Endothelial cell of umbilical vein (primary cell): ENCODE data around the gene LHFPL4. TPM values are rescaled to one million over a fixed set of nuclear protein-coding genes. Genes with fewer than 3 reads are reported as not detected.

ENCODE experiments used
- BruUV-seq: library from RNA; stranded (reverse); fragments of 400-500 nt; replicated peaks from 2 replicates; lab custom pipeline; 2021; lab: Mats Ljungman, UMichigan
- CTCF ChIA-PET: fragments of 300-600, 350-600 bp; sonication (Branson Sonifier 250); formaldehyde crosslinking; loops from one replicate; lab custom pipeline; 2021; ENCODE audit warnings: antibody characterized with exemption, inconsistent platforms; lab: Charles Lee
- POLR2A ChIA-PET: fragments of 300-600, 350-600 bp; sonication (Branson Sonifier 250); formaldehyde crosslinking; loops from one replicate; lab custom pipeline; 2021; ENCODE audit warnings: antibody characterized with exemption, inconsistent platforms; lab: Charles Lee
- DNase-seq: peaks from one replicate; pipeline ENCODE4 v3.0.0-alpha.2; 2011; ENCODE audit warnings: low read depth, low spot score
- FAIRE-seq: peaks from 2 replicates; lab custom pipeline; 2011; peaks lifted over from hg19 to GRCh38; lab: Jason Lieb, UNC
- H2AFZ ChIP-seq: 2 replicates; pipeline ENCODE4 v1.6.0; 2012; ENCODE audit warnings: low read depth, low read length, control low read depth, inconsistent platforms
- H3K27ac ChIP-seq: 2 replicates; pipeline ENCODE4 v1.5.1; 2011; ENCODE audit warnings: low read depth, mild to moderate bottlenecking, control low read depth, low read length, moderate library complexity; ENCODE audit not compliant: insufficient read depth
- H3K27me3 ChIP-seq, 2 experiments: 2 replicates each; pipeline versions ENCODE4 v1.6.0 to v1.6.1; 2011; ENCODE audit warnings: low read length in 2 of 2, mixed read lengths in 1 of 2; ENCODE audit not compliant: control insufficient read depth in 2 of 2, insufficient read depth in 2 of 2
- H3K36me3 ChIP-seq, 2 experiments: 2 replicates in 1 of 2; 3 replicates in 1 of 2; pipeline ENCODE4 v1.5.1; 2011; ENCODE audit warnings: low read length in 2 of 2, mild to moderate bottlenecking in 1 of 2, moderate library complexity in 1 of 2; ENCODE audit not compliant: control insufficient read depth in 2 of 2, insufficient read depth in 2 of 2; ENCODE audit errors: extremely low read depth in 1 of 2
- H3K4me1 ChIP-seq: 3 replicates; pipeline ENCODE4 v1.5.1; 2011; ENCODE audit warnings: mild to moderate bottlenecking, low read length; ENCODE audit not compliant: control insufficient read depth, insufficient read depth; ENCODE audit errors: extremely low read depth
- H3K4me2 ChIP-seq: 2 replicates; pipeline ENCODE4 v1.6.1; 2011; ENCODE audit warnings: low read length, control low read depth, mixed read lengths; ENCODE audit not compliant: insufficient read depth
- H3K4me3 ChIP-seq, 3 experiments: fragments of 200-600 bp in 1 of 3; sonication (generic), shearing (Covaris generic) in 1 of 3; replicated peaks in 1 of 3; 2 replicates each; pipeline ENCODE4 v1.5.1; 2011 to 2016; ENCODE audit warnings: control low read depth in 3 of 3, low read length in 3 of 3, mild to moderate bottlenecking in 2 of 3, inconsistent platforms in 1 of 3, low read depth in 1 of 3, moderate library complexity in 1 of 3; ENCODE audit not compliant: insufficient read depth in 1 of 3
- H3K79me2 ChIP-seq: 2 replicates; pipeline ENCODE4 v1.6.0; 2012; ENCODE audit warnings: low read length, inconsistent platforms; ENCODE audit not compliant: control insufficient read depth, insufficient read depth
- H3K9ac ChIP-seq: replicated peaks from 2 replicates; pipeline ENCODE3; 2011; ENCODE audit warnings: low read length, control low read depth; ENCODE audit not compliant: insufficient read depth; ENCODE audit errors: extremely low read depth
- H3K9me1 ChIP-seq: replicated peaks from 3 replicates; pipeline ENCODE4 v1.6.0; 2011; ENCODE audit warnings: mild to moderate bottlenecking, low read length; ENCODE audit not compliant: control insufficient read depth, insufficient read depth; ENCODE audit errors: extremely low read depth
- H3K9me3 ChIP-seq: replicated peaks from 2 replicates; pipeline ENCODE4 v1.5.1; 2012; ENCODE audit warnings: low read length, inconsistent platforms; ENCODE audit not compliant: control insufficient read depth, insufficient read depth
- H4K20me1 ChIP-seq: replicated peaks from 2 replicates; pipeline ENCODE3; 2011; ENCODE audit warnings: mild to moderate bottlenecking, low read length; ENCODE audit not compliant: control insufficient read depth, insufficient read depth; ENCODE audit errors: extremely low read depth
- CTCF ChIP-seq, 2 donors: IDR thresholded peaks; 1 replicate in 1 of 2; 2 replicates in 1 of 2; pipeline ENCODE4 v1.5.1; 2011; ENCODE audit warnings: low read length in 2 of 2, mild to moderate bottlenecking in 2 of 2, moderate library complexity in 2 of 2, control low read depth in 1 of 2, inconsistent platforms in 1 of 2, low read depth in 1 of 2; ENCODE audit not compliant: insufficient read depth in 1 of 2; ENCODE audit errors: extremely low read depth in 1 of 2
- EZH2 ChIP-seq: IDR thresholded peaks from 2 replicates; pipeline ENCODE4 v1.6.1; 2012; ENCODE audit warnings: borderline replicate concordance, low read depth, mild to moderate bottlenecking, moderate library complexity, low read length, inconsistent platforms; ENCODE audit not compliant: severe bottlenecking
- FOS ChIP-seq: IDR thresholded peaks from 2 replicates; pipeline ENCODE4 v1.6.1; 2011; ENCODE audit warnings: mild to moderate bottlenecking, low read length, moderate library complexity, borderline replicate concordance; ENCODE audit not compliant: insufficient read depth
- GATA2 ChIP-seq: IDR thresholded peaks from 2 replicates; pipeline ENCODE4 v1.7.0; 2011; ENCODE audit warnings: low read depth, mild to moderate bottlenecking, moderate library complexity, mixed read lengths, low read length; ENCODE audit not compliant: insufficient read length, insufficient read depth
- JUN ChIP-seq: IDR thresholded peaks from 2 replicates; pipeline ENCODE4 v1.6.1; 2011; ENCODE audit warnings: borderline replicate concordance, low read depth; ENCODE audit not compliant: insufficient read length, insufficient read depth
- MAX ChIP-seq: IDR thresholded peaks from 2 replicates; pipeline ENCODE4 v1.6.1; 2011; ENCODE audit not compliant: insufficient read depth, insufficient read length
- MYC ChIP-seq: IDR thresholded peaks from one replicate; pipeline ENCODE4 v1.6.1; 2011; ENCODE audit warnings: mild to moderate bottlenecking, low read depth, low read length
- POLR2A ChIP-seq: IDR thresholded peaks from 2 replicates; pipeline ENCODE4 v1.6.1; 2012; ENCODE audit warnings: low read depth, mild to moderate bottlenecking, control low read depth, low read length
- POLR2AphosphoS5 ChIP-seq: IDR thresholded peaks from 2 replicates; pipeline ENCODE4 v1.6.1; 2012; ENCODE audit warnings: low read depth, mild to moderate bottlenecking, control low read depth, low read length, moderate library complexity; ENCODE audit not compliant: insufficient read depth
- dilution Hi-C: fragments of 300-500 bp; cut with MboI; formaldehyde crosslinking; loops from one replicate; pipeline ENCODE4 v1.15.0; 2019; ENCODE audit warnings: low sequenced_read_pairs; ENCODE audit not compliant: extremely low pct_ligation_motif_present
- intact Hi-C: fragments of 100-400 bp; cut with micrococcal nuclease; formaldehyde crosslinking; loops from one replicate; pipeline ENCODE4 v1.10.0; 2022
- polyA plus RNA-seq, 4 experiments: library from polyadenylated mRNA; depleted of rRNA in 3 of 4; stranded (reverse) in 3 of 4; unstranded in 1 of 4; fragments of >200 nt; gene quantifications; 2 replicates each; pipeline versions ENCODE4 v1.2.1 to v1.2.3, GENCODE V29; 2011 to 2012; ENCODE audit warnings: missing spikeins in 1 of 4
- total RNA-seq: library from RNA; stranded (reverse); gene quantifications from 2 replicates; pipeline ENCODE4 v1.2.3, GENCODE V29; 2021

Gene LHFPL4
- total and polyA plus RNA-seq, 2 donors (not counting 3 experiments of a cell fraction or from before 2014, with no cell fraction given), result not detected

GRCh38 chr3:9474482-9474881 is 79.1 kb downstream of the LHFPL4 start:
- no peak overlapping the region for H3K9ac ChIP-seq
- dilution Hi-C loops (no loop called here), intact Hi-C loops (no loop called here)
- no peaks in the 10 kb centered on the region for H3K9me1 ChIP-seq
- no peak overlapping the region for H3K27ac ChIP-seq
- no peak overlapping the region for H2AFZ ChIP-seq
- H4K20me1 ChIP-seq, result no peaks in the 10 kb centered on the region
- BruUV-seq, result no TSS peak
- H3K4me2 ChIP-seq, result no peak overlapping the region
- no peaks in the 10 kb centered on the region for H3K9me3 ChIP-seq
- no peak for TF ChIP-seq POLR2A
- no peak for TF ChIP-seq JUN
- no peak for TF ChIP-seq GATA2
- no peak for TF ChIP-seq MYC
- TF ChIP-seq CTCF (IDR thresholded peaks at IDR 0.05; ENCODE audit: extremely low read depth in 1 of 2, insufficient read depth in 1 of 2, low read depth in 1 of 2, low read length in 2 of 2), result no peak
- no peak for TF ChIP-seq MAX
- TF ChIP-seq EZH2, result no peak
- no peak for TF ChIP-seq FOS
- TF ChIP-seq POLR2AphosphoS5, result no peak
- H3K27me3 ChIP-seq, result no peaks in the 10 kb centered on the region
- H3K4me3 ChIP-seq, result no peak overlapping the region
- peaks cover 47 to 51% of the 10 kb centered on the region in 2 experiments for H3K36me3 ChIP-seq
- FAIRE-seq (no peak), DNase-seq (no peak)
- H3K4me1 ChIP-seq, result no peaks in the 10 kb centered on the region
- ChIA-PET POLR2A (no interaction called here), CTCF (no interaction called here)
- peaks cover 15% of the 10 kb centered on the region for H3K79me2 ChIP-seq
